ENCODE results near the gene KCTD8.

DNA sequence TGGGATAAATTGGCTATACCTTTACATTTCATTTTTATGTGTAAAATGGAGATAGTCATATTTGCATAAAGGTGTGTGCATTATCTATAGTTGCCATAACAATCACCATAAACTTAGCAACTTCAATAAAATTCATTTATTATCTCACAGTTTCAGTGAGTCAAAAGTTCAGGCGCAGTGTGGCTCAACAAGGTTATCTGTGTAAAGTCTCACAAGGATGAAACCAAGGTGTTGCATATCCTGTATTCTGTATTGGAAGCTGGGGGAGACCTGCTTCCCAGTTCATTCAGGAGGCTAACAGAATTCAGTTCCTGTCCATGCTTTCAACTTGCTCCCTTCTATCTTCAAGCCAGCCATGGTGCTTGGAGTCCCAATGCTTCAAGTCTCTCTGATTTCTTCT is 169.5 kb downstream of the KCTD8 start:
- TF ChIP-seq, protein P1, sequence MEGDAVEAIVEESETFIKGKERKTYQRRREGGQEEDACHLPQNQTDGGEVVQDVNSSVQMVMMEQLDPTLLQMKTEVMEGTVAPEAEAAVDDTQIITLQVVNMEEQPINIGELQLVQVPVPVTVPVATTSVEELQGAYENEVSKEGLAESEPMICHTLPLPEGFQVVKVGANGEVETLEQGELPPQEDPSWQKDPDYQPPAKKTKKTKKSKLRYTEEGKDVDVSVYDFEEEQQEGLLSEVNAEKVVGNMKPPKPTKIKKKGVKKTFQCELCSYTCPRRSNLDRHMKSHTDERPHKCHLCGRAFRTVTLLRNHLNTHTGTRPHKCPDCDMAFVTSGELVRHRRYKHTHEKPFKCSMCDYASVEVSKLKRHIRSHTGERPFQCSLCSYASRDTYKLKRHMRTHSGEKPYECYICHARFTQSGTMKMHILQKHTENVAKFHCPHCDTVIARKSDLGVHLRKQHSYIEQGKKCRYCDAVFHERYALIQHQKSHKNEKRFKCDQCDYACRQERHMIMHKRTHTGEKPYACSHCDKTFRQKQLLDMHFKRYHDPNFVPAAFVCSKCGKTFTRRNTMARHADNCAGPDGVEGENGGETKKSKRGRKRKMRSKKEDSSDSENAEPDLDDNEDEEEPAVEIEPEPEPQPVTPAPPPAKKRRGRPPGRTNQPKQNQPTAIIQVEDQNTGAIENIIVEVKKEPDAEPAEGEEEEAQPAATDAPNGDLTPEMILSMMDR (IDR thresholded peaks at IDR 0.05), result no peak
- TF ChIP-seq POLR2A (IDR thresholded peaks at IDR 0.05), result no peak
- no peak for TF ChIP-seq POLR2AphosphoS5 (IDR thresholded peaks at IDR 0.05)

Data from stomach (tissue), 4 donors.